Thyroid gland (tissue), 4 donors: Measurements from ENCODE around the gene FBXL19.

ENCODE experiments used
- CTCF ChIP-seq, 6 experiments: fragments of 200-600 bp in 3 of 6; fragments of 450-650 bp in 3 of 6; sonication (generic) in 3 of 6; IDR thresholded peaks; one replicate each; pipeline ENCODE4 v1.5.1; 2016 to 2019; ENCODE audit warnings: antibody characterized with exemption in 6 of 6, mild to moderate bottlenecking in 2 of 6, inconsistent platforms in 1 of 6, moderate library complexity in 1 of 6
- POLR2A ChIP-seq, 2 donors: fragments of 450-650 bp; IDR thresholded peaks; one replicate each; pipeline ENCODE4 v1.6.1; 2017; ENCODE audit warnings: antibody characterized with exemption in 2 of 2, mild to moderate bottlenecking in 2 of 2, moderate library complexity in 1 of 2

GRCh38 chr16:30903596-30903995 lies 19.8 kb upstream of the FBXL19 start:
- no peak for TF ChIP-seq CTCF (IDR thresholded peaks at IDR 0.05)
- TF ChIP-seq POLR2A (IDR thresholded peaks at IDR 0.05), result no peak
